SK-N-MC (cell line): Measurements from ENCODE around the gene HAPSTR1.
"Not testable (repeated sequence)": the region's sequence is repeated elsewhere in the genome, so short reads cannot be mapped to it uniquely, and the experiment has no call there.

Experiments used
- DNase-seq: peaks from one replicate; pipeline ENCODE4 v3.0.0-alpha.2; 2011; ENCODE audit warnings: low read depth, low spot score
- H3K27ac ChIP-seq: fragments of 200-600 bp; sonication (generic); 2 replicates; pipeline ENCODE4 v1.5.1; 2016; ENCODE audit warnings: mixed run types
- H3K36me3 ChIP-seq: fragments of 200-600 bp; sonication (generic); 2 replicates; pipeline ENCODE4 v1.6.1; 2017; ENCODE audit warnings: antibody characterized with exemption, low read length, mixed read lengths; ENCODE audit not compliant: insufficient read depth
- H3K4me3 ChIP-seq: fragments of 200-600 bp; sonication (generic); 2 replicates; pipeline ENCODE4 v1.5.1; 2016
- H3K9ac ChIP-seq: fragments of 200-600 bp; sonication (generic); 2 replicates; pipeline ENCODE4 v1.8.0; 2017; ENCODE audit warnings: mixed run types, mixed read lengths; ENCODE audit not compliant: insufficient read length
- H3K9me3 ChIP-seq: fragments of 200-600 bp; sonication (generic); 2 replicates; pipeline ENCODE4 v1.6.1; 2017; ENCODE audit warnings: low read depth, mild to moderate bottlenecking, antibody characterized with exemption, low read length, moderate library complexity, mixed read lengths
- EZH2 ChIP-seq: fragments of 200-600 bp; sonication (generic); IDR thresholded peaks from one replicate; pipeline ENCODE4 v1.6.1; 2017; ENCODE audit warnings: antibody characterized with exemption
- FOXP2 ChIP-seq: optimal IDR thresholded peaks from 2 replicates; pipeline ENCODE3; 2011; ENCODE audit warnings: mild to moderate bottlenecking, moderate library complexity; ENCODE audit not compliant: insufficient read depth; ENCODE audit errors: extremely low read length, control extremely low read depth
- POLR2AphosphoS5 ChIP-seq: IDR thresholded peaks from 2 replicates; pipeline ENCODE4 v1.6.1; 2012; ENCODE audit warnings: mild to moderate bottlenecking, low read depth, low read length, borderline replicate concordance

The HAPSTR1 gene

GRCh38 chr16:9077091-9077809 is 14.2 kb upstream of the HAPSTR1 start:
- no peaks in the 10 kb centered on the region; the same call in 1 of the 2 replicates for H3K9me3 ChIP-seq
- 0 out of 2 replicates have a peak overlapping the region, but pooled peaks have one; percentile 40 for H3K27ac ChIP-seq
- H3K36me3 ChIP-seq = peaks cover 4% of the 10 kb centered on the region; the same call in 1 of the 2 replicates
- TF ChIP-seq FOXP2 (no peak), POLR2AphosphoS5 (no peak), EZH2 (no peak)
- no peak for DNase-seq
- H3K9ac ChIP-seq = no peak overlapping the region
- H3K4me3 ChIP-seq = no peak overlapping the region

GRCh38 chr16:9078467-9079429 is 12.7 kb upstream of the HAPSTR1 start:
- H3K4me3 ChIP-seq, H3K9ac ChIP-seq, H3K9me3 ChIP-seq, H3K36me3 ChIP-seq: not testable (repeated sequence)
- H3K27ac ChIP-seq = peak overlapping the region; percentile 80
- peak; percentile 86 for DNase-seq

GRCh38 chr16:9079430-9079812 is 12.0 kb upstream of the HAPSTR1 start:
- H3K36me3 ChIP-seq = peaks cover 4% of the 10 kb centered on the region; the same call in 1 of the 2 replicates
- peak overlapping the region; percentile 57; the same call in 1 of the 2 replicates for H3K27ac ChIP-seq
- no peak overlapping the region for H3K9ac ChIP-seq
- DNase-seq = no peak
- H3K9me3 ChIP-seq = no peaks in the 10 kb centered on the region; the same call in 1 of the 2 replicates
- H3K4me3 ChIP-seq = no peak overlapping the region
- TF ChIP-seq EZH2 = no peak
- TF ChIP-seq FOXP2 = no peak
- TF ChIP-seq POLR2AphosphoS5 = no peak

GRCh38 chr16:9081158-9081557 is 10.3 kb upstream of the HAPSTR1 start:
- H3K9ac ChIP-seq = peak overlapping the region; percentile 49
- TF ChIP-seq FOXP2 = no peak
- TF ChIP-seq POLR2AphosphoS5 = no peak
- TF ChIP-seq EZH2 = no peak

GRCh38 chr16:9081843-9082242 is 9.6 kb upstream of the HAPSTR1 start:
- no peak overlapping the region for H3K4me3 ChIP-seq
- no peak overlapping the region for H3K9ac ChIP-seq
- H3K9me3 ChIP-seq = no peaks in the 10 kb centered on the region
- peaks cover 4% of the 10 kb centered on the region; the same call in 1 of the 2 replicates for H3K36me3 ChIP-seq
- no peak for TF ChIP-seq FOXP2
- TF ChIP-seq EZH2 = no peak
- TF ChIP-seq POLR2AphosphoS5 = no peak
- DNase-seq = no peak
- no peak overlapping the region for H3K27ac ChIP-seq

More at GRCh38 chr16:9081158-9081557, 10.3 kb upstream of the HAPSTR1 start:
- H3K36me3 ChIP-seq = peaks cover 4% of the 10 kb centered on the region; the same call in 1 of the 2 replicates
- no peak for DNase-seq
- no peak overlapping the region for H3K4me3 ChIP-seq
- no peaks in the 10 kb centered on the region for H3K9me3 ChIP-seq
- H3K27ac ChIP-seq = peak overlapping the region; percentile 84

GRCh38 chr16:9082422-9082821 is 9.0 kb upstream of the HAPSTR1 start:
- Histone ChIP-seq H3K36me3 (peaks cover 4% of the 10 kb centered on the region; the same call in 1 of the 2 replicates), H3K4me3 (no peak overlapping the region), H3K9me3 (no peaks in the 10 kb centered on the region), H3K9ac (no peak overlapping the region), H3K27ac (no peak overlapping the region)
- TF ChIP-seq EZH2 (no peak), POLR2AphosphoS5 (no peak), FOXP2 (no peak)
- DNase-seq = no peak

GRCh38 chr16:9087733-9088132 is 3.7 kb upstream of the HAPSTR1 start:
- H3K27ac ChIP-seq, H3K9me3 ChIP-seq, H3K4me3 ChIP-seq, H3K36me3 ChIP-seq, H3K9ac ChIP-seq, DNase-seq: not testable (repeated sequence)

- DNase-seq = no peak
- peaks cover 12% of the 10 kb centered on the region for H3K36me3 ChIP-seq
- H3K4me3 ChIP-seq = no peak overlapping the region
- H3K27ac ChIP-seq = peak overlapping the region; percentile 33
- no peak overlapping the region for H3K9ac ChIP-seq
- no peaks in the 10 kb centered on the region for H3K9me3 ChIP-seq
- TF ChIP-seq POLR2AphosphoS5 (no peak), EZH2 (no peak), FOXP2 (no peak)
Observed at GRCh38 chr16:9088848-9089247, 2.6 kb upstream of the HAPSTR1 start.
